A549 (cell line): ENCODE measurements around the gene PRPF40A.

Experiments
- CEBPB ChIP-seq, 2 experiments: fragments of >200 bp in 1 of 2; sonication (Bioruptor Twin) in 1 of 2; formaldehyde crosslinking in 1 of 2; IDR thresholded peaks; 2 replicates each; pipeline ENCODE4 v1.6.1; 2012 to 2016
- GATA3 ChIP-seq: IDR thresholded peaks from 2 replicates; pipeline ENCODE4 v1.6.1; 2012; ENCODE audit warnings: borderline replicate concordance
- NFE2L2 ChIP-seq: fragments of 150-350 bp; conservative IDR thresholded peaks from 2 replicates; pipeline ENCODE4 v1.6.1; 2014; ENCODE audit warnings: low read length
- POLR2A ChIP-seq: IDR thresholded peaks from 2 replicates; pipeline ENCODE4 v1.6.1; 2012; ENCODE audit warnings: mild to moderate bottlenecking, low read length
- RFX5 ChIP-seq: fragments of 450-650 bp; IDR thresholded peaks from 2 replicates; pipeline ENCODE4 v1.7.1; 2014; ENCODE audit warnings: antibody characterized with exemption, mild to moderate bottlenecking, moderate library complexity
- TF ChIP-seq, protein P1 (sequence below): fragments of >200 bp; sonication (Bioruptor Twin); formaldehyde crosslinking; IDR thresholded peaks from 3 replicates; pipeline ENCODE4 v1.6.1; 2016
- TF ChIP-seq, protein P2 (sequence below): fragments of >200 bp; sonication (Bioruptor Twin); formaldehyde crosslinking; IDR thresholded peaks from 3 replicates; pipeline ENCODE4 v1.5.1; 2016
- TF ChIP-seq, protein P3 (sequence below): IDR thresholded peaks from 2 replicates; pipeline ENCODE4 v1.6.1; 2012
- TF ChIP-seq, protein P4 (sequence below): IDR thresholded peaks from 2 replicates; pipeline ENCODE4 v1.6.1; 2012; ENCODE audit warnings: low read depth, borderline replicate concordance

DNA sequence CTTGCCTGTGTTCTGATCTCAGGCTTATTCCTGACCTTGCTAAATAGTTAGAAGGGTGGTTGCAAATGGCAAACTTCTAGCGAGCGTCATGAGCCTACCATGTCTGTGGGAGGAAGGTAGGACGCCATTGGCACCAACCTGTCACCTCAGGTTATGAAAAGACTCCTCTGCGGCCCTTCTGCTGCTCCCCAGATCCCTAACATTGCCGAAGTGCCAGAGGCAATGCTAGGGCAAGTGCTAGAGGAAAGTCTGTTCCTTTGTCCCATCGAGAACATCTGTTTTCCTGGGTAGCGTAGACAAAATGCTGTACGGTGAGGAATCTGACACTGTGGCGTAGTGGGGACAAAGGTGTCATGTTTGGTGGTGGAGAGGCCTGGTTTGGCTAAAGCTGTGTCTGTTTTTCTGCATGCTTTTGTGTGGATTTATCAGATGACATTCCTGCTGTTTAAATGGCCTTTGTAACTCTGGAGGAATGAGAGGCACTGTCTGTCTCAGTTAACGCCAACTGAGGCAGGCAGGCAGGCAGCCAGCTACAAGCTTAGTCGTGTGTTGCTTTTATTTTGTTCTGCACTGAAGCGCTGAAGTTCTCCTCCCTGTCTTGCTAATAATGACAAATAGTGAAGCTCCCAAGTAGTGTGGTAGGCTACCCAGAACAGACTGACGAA is 94.1 kb downstream of the PRPF40A start:
- TF ChIP-seq, protein P1, sequence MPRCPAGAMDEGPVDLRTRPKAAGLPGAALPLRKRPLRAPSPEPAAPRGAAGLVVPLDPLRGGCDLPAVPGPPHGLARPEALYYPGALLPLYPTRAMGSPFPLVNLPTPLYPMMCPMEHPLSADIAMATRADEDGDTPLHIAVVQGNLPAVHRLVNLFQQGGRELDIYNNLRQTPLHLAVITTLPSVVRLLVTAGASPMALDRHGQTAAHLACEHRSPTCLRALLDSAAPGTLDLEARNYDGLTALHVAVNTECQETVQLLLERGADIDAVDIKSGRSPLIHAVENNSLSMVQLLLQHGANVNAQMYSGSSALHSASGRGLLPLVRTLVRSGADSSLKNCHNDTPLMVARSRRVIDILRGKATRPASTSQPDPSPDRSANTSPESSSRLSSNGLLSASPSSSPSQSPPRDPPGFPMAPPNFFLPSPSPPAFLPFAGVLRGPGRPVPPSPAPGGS = no peak
- no peak for TF ChIP-seq RFX5
- TF ChIP-seq POLR2A = no peak
- TF ChIP-seq, protein P2, sequence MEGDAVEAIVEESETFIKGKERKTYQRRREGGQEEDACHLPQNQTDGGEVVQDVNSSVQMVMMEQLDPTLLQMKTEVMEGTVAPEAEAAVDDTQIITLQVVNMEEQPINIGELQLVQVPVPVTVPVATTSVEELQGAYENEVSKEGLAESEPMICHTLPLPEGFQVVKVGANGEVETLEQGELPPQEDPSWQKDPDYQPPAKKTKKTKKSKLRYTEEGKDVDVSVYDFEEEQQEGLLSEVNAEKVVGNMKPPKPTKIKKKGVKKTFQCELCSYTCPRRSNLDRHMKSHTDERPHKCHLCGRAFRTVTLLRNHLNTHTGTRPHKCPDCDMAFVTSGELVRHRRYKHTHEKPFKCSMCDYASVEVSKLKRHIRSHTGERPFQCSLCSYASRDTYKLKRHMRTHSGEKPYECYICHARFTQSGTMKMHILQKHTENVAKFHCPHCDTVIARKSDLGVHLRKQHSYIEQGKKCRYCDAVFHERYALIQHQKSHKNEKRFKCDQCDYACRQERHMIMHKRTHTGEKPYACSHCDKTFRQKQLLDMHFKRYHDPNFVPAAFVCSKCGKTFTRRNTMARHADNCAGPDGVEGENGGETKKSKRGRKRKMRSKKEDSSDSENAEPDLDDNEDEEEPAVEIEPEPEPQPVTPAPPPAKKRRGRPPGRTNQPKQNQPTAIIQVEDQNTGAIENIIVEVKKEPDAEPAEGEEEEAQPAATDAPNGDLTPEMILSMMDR = no peak
- TF ChIP-seq, protein P3, sequence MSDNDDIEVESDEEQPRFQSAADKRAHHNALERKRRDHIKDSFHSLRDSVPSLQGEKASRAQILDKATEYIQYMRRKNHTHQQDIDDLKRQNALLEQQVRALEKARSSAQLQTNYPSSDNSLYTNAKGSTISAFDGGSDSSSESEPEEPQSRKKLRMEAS = no peak
- no peak for TF ChIP-seq GATA3
- TF ChIP-seq, protein P4, sequence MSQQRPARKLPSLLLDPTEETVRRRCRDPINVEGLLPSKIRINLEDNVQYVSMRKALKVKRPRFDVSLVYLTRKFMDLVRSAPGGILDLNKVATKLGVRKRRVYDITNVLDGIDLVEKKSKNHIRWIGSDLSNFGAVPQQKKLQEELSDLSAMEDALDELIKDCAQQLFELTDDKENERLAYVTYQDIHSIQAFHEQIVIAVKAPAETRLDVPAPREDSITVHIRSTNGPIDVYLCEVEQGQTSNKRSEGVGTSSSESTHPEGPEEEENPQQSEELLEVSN = no peak
- no peak for TF ChIP-seq CEBPB (IDR thresholded peaks at IDR 0.05)
- TF ChIP-seq NFE2L2 = no peak
